GM21576 (cell line): ENCODE results near the gene HSPA1B.
A peak's percentile ranks its signal among the peaks of the same experiment; 100 is the strongest.
"Not testable (repeated sequence)": the region's sequence is repeated elsewhere in the genome, so short reads cannot be mapped to it uniquely, and the experiment has no call there.

Source experiments
- ATAC-seq: cut with Tn5 transposase; IDR thresholded peaks from one replicate; pipeline ENCODE4 v1.9.1; 2021; ENCODE audit warnings: mild to moderate bottlenecking, moderate library complexity; ENCODE audit not compliant: unreplicated experiment

HSPA1B gene

GRCh38 chr6:31797588-31797987, 29.9 kb upstream of the HSPA1B start:
- no peak for ATAC-seq

DNA sequence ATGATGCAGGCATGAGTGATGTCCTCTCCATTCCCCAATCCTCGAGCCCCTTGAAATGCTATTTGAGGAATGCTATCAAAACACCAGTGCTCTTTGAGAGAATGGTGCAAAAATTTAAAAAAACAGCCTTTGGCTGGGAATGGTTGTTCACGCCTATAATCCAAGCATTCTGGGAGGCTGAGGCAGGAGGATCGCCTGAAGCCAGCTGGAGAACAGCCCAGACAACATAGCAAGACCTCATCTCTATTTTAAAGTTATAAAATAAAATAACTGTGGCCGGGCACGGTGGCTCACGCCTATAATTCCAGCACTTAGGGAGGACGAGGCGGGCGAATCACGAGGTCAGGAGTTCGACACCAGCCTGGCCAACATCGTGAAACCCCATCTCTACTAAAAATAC, 27.8 kb upstream of the HSPA1B start:
- ATAC-seq: no peak

DNA sequence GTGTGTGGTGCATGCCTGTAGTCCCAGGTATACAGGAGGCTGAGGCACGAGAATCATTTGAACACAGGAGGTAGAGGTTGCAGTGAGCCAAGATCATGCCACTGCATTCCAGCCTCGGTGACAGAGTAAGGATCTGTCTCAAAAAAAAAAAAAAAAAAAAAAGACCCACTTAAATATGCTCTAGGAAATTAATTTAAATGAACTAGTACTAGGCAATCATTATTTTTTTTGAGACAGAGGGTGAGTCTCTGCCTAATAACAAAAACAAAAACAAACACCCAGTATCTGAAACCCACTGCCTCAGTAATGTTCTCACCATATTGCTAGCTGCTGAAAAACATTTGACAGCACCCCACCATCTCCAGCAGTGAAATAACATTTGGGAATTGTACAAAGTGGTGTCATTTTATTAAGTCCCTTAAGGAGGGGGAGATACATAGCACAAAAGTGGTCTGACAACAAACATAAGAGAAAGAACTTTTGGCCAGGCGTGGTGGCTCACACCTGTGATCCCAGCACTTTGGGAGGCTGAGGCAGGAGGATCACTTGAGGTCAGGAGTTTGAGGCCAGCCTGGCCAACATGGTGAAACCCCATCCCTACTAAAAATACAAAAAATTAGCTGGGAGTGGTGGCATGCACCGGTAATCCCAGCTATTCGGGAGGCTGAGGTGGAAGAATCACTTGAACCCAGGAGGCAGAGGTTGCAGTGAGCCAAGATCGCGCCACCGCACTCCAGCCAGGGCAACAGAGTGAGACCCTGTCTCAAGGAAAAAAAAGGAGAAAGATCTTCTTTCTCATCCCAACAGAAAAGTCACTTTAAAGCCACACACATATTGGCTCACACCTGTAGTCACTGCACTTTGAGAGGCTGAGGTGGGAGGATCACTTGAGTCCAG, 26.3 kb upstream of the HSPA1B start:
- ATAC-seq: not testable (repeated sequence)

- ATAC-seq: peak; percentile 7
Measured at GRCh38 chr6:31805939-31806469, 21.5 kb upstream of the HSPA1B start.

- ATAC-seq: peak; percentile 78
Measured at GRCh38 chr6:31806470-31807272, 20.9 kb upstream of the HSPA1B start, which contains the start of gene LSM2. LSM2 (minus strand) TSS chr6:31806966; CDS start chr6:31806757, 209 bp downstream.

DNA sequence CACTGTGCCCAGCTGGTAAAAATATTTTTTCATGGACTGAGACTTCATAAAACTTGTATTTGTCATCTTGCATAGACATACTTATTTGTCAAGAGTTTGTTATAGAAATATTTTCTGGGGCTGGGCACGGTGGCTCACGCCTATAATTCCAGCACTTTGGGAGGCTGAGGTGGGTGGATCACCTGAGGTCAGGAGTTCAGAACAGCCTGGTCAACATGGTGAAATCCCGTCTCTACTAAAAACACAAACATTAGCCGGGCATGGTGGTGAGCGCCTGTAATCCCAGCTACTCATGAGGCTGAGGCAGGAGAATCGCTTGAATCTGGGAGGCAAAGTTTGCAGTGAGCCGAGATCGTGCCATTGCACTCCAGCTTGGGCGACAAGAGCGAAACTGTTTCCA, 18.9 kb upstream of the HSPA1B start:
- not testable (repeated sequence) for ATAC-seq

GRCh38 chr6:31811645-31812044, 15.9 kb upstream of the HSPA1B start:
- ATAC-seq: no peak

GRCh38 chr6:31813465-31813849, 14.1 kb upstream of the HSPA1B start:
- ATAC-seq: no peak

DNA sequence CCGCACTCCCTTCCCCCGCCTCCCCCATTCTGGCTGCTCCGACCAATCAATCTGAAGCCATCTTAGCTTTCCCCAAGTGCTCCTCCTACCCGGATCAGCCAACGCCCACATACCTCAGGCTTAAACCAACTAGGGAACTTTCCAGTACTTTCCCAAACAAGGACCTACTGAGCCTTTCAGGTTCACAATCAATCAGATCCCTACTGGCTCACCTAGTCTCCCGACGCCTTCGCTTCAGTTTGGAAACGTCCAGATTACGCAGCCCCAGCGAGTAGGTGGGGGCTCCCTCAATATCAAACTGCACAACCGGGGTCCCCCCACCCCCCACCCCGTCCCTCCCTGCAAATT, 12.9 kb upstream of the HSPA1B start:
- ATAC-seq: no peak

GRCh38 chr6:31815025-31815838, 12.3 kb upstream of the HSPA1B start, which contains the start of the genes HSPA1A and HSPA1L:
HSPA1A (plus strand) TSS chr6:31815543; CDS start chr6:31815757, 214 bp downstream.
HSPA1L (minus strand) TSS chr6:31815283; CDS start chr6:31811972, 3,311 bp downstream.
- no peak for ATAC-seq

- ATAC-seq: not testable (repeated sequence)
Measured at GRCh38 chr6:31817133-31817928, 10.2 kb upstream of the HSPA1B start.

- not testable (repeated sequence) for ATAC-seq
Measured at GRCh38 chr6:31817929-31818511, 9.5 kb upstream of the HSPA1B start.

- ATAC-seq: no peak
Measured at GRCh38 chr6:31819871-31820299, 7.7 kb upstream of the HSPA1B start.

DNA sequence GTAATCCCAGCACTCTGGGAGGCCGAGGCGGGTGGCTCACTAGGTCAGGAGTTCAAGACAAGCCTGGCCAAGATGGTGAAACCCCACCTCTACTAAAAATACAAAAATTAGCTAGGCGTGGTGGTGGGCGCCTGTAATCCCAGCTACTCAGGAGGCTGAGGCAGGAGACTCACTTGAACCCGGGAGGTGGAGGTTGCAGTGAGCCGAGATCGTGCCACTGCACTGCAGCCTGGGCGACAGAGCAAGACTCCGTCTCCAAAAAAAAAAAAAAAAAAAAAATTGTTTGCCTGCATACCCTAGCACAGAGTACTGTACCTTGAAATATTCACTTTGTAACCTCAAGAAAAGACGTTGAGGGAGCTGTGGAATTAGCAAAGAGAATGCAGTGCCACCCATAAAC, 7.1 kb upstream of the HSPA1B start:
- not testable (repeated sequence) for ATAC-seq

DNA sequence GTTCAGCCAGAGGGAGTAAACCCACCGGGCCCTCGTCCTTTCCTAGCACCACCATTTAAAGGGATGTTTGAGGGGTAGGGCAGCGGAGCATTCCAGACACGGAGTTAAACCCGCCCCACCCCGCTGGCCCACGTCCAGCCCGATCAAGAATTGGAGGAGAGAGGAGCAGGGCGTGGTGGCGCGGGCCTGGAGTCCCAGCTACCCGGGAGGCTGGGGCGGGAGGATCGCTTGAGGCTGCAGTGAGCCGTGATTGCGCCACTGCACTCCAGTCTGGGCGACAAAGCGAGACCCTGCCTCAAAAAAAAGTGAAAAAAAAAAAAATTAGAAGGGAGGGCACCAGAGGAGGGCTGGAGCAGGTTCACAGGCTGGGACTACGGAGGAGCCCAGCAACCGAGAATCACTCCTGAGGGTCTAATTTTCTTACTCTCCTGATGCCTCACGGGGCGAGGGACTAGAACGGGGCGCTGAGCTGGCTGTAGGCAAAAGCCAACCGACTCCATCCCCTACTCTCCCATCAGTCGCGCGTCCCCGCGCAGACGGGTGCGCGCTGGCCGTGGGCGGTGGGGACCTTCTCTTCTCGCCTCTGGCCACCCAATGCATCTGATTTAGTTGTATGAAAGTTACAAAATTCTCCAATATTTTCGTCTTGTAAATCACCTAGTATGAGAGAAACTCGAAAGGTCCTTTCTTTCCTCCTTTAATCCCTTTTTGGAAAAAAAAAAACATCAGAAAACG, 6.1 kb upstream of the HSPA1B start:
- no peak for ATAC-seq

DNA sequence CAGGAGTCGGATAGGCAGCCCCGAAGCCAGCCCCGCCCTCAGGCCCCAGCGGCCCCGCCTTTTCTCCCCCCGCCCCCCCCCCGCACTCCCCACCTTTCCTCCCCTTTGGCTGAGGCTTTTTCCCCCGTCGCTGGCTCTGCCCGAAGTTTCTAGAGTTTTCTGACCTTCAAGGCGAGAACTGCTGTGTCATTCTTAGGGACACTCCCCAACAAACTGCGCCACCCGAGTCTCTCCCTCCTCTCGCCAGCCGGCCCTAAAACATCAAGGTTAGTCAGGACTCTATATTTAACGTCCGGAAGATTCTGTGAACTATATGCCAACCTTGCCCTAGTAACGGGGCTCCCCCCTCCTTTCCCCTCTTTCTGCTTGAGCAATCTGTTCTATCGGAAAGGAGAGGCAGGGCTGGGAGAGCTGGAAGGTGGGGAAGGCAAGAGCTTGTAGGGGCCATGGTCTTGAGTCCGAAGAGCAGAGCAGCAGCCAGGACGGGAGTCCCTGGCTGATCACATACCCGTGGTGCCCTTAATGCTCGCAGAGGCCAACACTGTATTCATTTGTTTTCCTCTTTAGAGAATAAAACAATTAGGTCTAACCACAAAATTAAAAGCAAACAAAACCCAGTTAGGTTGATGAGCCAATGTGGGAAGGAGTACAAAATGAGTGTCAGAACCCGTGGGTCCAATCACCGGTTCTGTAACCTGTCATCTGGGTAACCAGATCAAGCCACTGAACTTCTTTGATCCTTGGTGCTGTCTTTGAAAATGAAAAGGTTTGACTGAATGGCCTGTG, 5.3 kb upstream of the HSPA1B start:
- peak; percentile 40 for ATAC-seq

GRCh38 chr6:31823592-31824196, 3.8 kb upstream of the HSPA1B start:
- not testable (repeated sequence) for ATAC-seq
